GM18517 (cell line): ENCODE data around the gene CSTF3.
"Not testable (repeated sequence)": the region's sequence is repeated elsewhere in the genome, so short reads cannot be mapped to it uniquely, and the experiment has no call there.

Source experiments
- ATAC-seq: cut with Tn5 transposase; IDR thresholded peaks from one replicate; pipeline ENCODE4 v1.9.1; 2021; ENCODE audit warnings: mild to moderate bottlenecking, moderate library complexity; ENCODE audit not compliant: unreplicated experiment

The CSTF3 gene

GRCh38 chr11:33161120-33162005 is at the start of gene CSTF3:
Gene CSTF3 (minus strand): TSS chr11:33161480. CDS start chr11:33161325, 155 bp downstream.
- ATAC-seq: peak; percentile 75

- ATAC-seq: no peak
These were observed 46.9 kb upstream of the CSTF3 start for GRCh38 chr11:33208150-33208549.

- ATAC-seq: no peak
These were observed 46.2 kb upstream of the CSTF3 start for GRCh38 chr11:33207408-33207985.

GRCh38 chr11:33197915-33198727 is 36.8 kb upstream of the CSTF3 start:
- ATAC-seq: no peak

- no peak for ATAC-seq
These were observed 34.3 kb upstream of the CSTF3 start for GRCh38 chr11:33195462-33196173.

DNA sequence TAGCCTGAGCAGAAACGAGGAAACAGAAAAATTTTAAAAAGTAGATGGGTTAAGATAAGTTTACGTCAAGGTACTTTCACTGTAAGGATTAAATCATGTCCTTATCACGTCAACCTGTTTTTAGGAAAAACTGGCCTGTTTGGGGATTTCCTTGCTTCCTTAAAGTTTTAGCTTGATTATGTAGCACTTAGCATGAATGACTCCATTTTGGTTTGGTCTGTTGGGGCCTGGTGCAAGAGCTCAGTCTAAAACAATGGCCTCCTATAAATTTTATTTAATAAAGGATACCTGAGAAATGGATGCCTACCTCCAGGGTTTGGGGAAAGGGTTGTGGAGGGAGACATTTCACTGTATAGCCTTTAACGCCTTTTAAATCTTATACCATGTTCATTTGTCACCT is 33.2 kb upstream of the CSTF3 start:
- ATAC-seq: no peak

GRCh38 chr11:33191467-33191866 is 30.2 kb upstream of the CSTF3 start:
- ATAC-seq: no peak

GRCh38 chr11:33187998-33188722 is 26.9 kb upstream of the CSTF3 start:
- ATAC-seq: no peak

DNA sequence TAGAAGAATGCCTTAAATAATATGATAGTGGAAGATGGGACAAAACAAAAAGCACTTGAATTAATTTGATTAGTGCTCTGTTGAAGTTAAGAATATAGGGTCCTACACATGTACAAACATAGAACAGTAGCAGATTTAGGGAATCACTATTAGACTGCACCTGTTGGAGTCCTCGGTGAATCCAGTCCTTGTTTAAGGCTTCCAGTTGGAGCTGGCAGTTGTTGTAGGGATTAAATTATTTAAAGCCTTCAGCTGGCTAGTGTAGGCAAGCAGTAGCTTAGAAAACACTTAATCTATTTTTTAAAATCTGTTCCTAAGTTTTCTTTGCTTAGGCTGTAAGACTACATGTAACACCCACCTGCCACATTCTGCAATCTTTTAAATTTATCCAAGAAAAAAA is 24.5 kb upstream of the CSTF3 start:
- ATAC-seq: no peak

DNA sequence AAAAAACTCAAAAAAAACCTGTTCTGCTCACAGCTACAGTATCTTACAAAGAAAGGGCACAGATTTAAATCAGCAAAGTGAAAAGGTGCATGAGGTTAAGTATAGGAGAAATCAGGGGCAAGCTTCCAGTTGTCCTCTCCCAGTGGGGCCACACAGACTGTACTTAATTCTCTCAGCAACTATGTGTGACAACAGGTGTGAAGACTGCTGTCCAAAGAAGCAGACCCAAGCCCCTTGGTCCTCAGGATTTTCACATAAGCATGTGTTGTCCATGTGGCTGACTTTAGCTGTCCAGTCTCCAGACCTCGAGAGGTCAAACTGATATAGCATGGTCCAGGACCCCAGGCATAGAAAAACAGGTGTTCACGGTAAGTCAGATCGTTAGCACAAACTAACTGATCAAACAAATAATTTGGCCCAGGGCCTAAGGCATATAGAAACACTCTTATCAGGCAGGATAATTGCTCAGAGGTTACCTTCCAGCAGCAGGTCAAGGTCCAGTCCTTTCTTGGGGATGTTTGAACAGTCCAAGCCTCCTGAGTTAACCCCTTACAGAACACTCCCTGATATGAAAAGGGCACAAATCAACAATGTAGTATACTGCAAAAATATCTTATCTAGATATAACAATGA is 21.1 kb upstream of the CSTF3 start:
- no peak for ATAC-seq

- no peak for ATAC-seq
These were observed 18.1 kb upstream of the CSTF3 start for GRCh38 chr11:33179348-33179803.

- ATAC-seq: no peak
These were observed 17.3 kb upstream of the CSTF3 start for GRCh38 chr11:33178443-33179180.

DNA sequence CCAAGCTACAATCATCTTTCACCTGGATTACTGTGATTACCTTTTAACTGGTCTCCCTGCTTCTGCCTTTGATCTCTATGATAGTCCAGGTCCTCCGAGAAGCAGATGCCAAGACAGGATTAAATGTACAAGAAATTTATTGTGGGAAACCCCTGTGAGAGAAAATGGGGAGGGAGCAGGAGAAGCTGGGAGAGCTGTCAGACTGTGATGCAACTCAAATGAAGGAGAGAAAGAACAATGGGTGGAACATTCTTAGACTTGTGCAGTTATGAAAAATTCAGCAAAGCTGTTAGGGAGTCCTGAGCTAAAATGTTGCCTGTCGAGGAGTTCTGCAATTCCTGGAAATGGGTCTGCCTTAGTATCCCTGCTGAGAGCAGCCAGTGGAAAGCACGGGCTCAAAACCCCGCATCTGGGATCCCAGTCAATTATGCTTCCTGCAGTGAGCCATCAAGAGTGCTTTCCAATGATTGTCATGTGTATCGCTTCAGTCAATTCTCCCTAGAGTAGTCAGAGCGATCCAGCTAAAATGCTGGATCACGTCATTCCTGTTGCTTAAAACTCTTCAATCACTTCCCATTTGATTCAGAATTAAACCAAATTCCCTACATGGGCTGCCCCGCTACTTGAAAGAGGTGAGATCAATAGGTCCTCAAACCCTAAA is 16.5 kb upstream of the CSTF3 start:
- ATAC-seq: no peak

- ATAC-seq: not testable (repeated sequence)
These were observed 15.5 kb upstream of the CSTF3 start for GRCh38 chr11:33176760-33177159.

- ATAC-seq: no peak
These were observed 11.7 kb upstream of the CSTF3 start for GRCh38 chr11:33172996-33173395.

GRCh38 chr11:33172345-33172744 is 11.1 kb upstream of the CSTF3 start:
- ATAC-seq: no peak

GRCh38 chr11:33171251-33171650 is 10.0 kb upstream of the CSTF3 start:
- no peak for ATAC-seq

GRCh38 chr11:33168709-33169200 is 7.5 kb upstream of the CSTF3 start:
- no peak for ATAC-seq
